GM10266 (cell line): ENCODE results near the gene MBTPS1.

Experiments used
- DNase-seq: peaks from one replicate; pipeline ENCODE4 v3.0.0; 2012; ENCODE audit errors: extremely low spot score
- TF ChIP-seq, protein P1 (sequence below): IDR thresholded peaks from 2 replicates; pipeline ENCODE4 v1.5.1; 2012; ENCODE audit warnings: mild to moderate bottlenecking, low read depth; ENCODE audit not compliant: control insufficient read depth, insufficient read depth; ENCODE audit errors: missing control alignments

Gene MBTPS1

DNA sequence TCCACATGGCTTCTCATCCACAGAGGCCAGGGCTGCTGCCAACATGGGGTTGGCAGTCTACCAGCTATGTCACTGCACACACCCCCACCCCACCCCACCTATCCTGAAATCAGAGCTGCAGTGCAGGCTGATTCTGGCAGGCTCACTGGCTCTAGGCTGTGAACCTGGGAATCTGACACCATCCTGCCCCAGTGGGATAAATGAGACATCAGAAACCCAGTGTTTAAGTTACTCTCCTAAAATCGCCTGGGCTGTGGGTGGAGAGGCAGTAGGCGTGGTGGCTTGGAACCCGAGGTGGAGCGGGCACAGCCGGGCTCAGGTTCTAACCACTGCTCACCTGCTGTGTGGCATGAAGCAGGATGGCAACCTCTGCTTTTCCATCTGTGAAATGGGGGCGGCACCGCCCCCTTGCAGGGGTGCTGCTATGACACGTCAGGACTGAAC lies 79.7 kb downstream of the MBTPS1 start:
- DNase-seq, result no peak
- TF ChIP-seq, protein P1, sequence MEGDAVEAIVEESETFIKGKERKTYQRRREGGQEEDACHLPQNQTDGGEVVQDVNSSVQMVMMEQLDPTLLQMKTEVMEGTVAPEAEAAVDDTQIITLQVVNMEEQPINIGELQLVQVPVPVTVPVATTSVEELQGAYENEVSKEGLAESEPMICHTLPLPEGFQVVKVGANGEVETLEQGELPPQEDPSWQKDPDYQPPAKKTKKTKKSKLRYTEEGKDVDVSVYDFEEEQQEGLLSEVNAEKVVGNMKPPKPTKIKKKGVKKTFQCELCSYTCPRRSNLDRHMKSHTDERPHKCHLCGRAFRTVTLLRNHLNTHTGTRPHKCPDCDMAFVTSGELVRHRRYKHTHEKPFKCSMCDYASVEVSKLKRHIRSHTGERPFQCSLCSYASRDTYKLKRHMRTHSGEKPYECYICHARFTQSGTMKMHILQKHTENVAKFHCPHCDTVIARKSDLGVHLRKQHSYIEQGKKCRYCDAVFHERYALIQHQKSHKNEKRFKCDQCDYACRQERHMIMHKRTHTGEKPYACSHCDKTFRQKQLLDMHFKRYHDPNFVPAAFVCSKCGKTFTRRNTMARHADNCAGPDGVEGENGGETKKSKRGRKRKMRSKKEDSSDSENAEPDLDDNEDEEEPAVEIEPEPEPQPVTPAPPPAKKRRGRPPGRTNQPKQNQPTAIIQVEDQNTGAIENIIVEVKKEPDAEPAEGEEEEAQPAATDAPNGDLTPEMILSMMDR, result no peak

DNA sequence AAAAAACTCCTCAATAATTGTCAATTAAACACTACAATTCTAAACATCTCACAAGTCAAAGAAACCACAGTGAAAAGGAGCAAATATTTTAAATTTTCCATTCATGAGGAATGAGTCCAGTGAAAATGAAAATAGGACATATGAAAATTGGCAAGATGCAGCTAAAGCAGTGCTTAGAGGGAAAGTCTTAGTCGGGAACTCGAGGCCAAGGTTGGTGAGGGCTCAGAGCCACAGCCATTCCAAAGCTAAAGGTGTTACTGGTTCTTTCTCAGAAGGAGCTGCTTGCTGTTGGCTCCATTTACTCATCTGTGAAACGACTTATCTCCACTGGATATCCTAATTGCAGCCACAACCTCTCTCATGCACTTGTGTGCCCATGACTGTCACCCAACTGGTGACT lies 80.6 kb downstream of the MBTPS1 start:
- TF ChIP-seq, protein P1, result no peak
- DNase-seq, result no peak

DNA sequence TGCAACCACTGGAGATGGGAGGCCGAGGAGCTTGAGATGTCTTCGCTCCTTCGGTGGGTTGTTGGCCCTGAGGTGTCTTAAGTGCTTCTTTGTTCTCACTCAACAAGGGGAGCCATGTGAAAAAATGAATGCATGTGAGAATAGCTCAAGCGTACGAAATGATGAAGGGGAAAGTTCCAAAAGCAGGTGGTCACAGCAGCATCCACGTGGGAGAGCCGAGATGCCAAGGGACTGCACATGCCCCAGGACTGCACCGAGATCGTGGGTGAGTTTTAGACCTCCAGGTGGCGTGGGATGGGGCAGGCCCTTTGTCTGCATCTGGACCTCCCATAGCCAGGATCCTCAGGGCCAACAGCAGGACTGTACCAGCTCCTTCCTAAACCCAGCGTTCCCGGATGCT lies 82.2 kb downstream of the MBTPS1 start:
- TF ChIP-seq, protein P1, result no peak
- no peak for DNase-seq

DNA sequence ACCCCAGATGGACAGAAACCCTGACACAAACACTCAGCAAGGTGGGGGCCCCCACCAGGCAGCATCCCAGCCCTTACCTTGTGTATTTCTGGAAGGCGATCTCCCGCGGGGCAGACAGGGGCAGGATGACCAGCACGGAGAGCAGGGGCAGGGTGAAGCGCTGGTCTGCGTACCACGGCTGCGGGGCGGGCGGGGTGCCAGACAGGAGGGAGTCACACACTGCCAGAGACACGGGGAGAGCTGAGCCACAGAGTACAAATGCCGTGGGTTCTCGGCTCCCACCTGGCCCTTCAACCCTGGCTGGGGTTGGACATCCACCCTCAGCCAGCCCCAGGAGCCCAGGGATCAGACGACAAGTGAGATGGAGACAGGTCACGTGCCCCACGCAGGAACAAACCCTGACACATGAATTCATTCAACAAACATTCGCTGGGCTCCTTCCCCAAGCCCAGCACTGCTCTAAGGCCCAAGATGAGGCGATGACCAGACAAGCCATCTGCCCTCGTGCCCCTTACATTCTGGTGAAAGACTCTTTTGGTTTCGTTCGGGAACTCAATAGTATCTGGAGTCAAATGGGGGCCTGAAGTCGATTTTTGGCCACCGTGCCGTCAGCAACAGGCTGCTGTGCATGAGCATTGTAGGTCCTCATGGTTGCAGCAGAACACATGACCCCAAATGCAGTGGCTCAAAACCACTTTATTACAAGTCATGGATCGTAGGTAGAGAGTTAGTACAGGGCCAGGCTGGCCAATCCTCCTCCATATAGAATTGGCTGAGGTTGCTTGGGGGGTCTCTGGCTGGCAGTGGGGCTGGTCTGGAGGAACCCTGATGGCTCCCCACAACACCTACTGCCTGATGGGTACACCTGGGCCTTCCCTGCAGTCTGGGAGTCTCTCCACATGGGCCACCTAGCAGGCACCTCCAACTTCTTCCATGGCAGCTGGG lies 83.2 kb downstream of the MBTPS1 start:
- DNase-seq, result no peak
- TF ChIP-seq, protein P1, result no peak

DNA sequence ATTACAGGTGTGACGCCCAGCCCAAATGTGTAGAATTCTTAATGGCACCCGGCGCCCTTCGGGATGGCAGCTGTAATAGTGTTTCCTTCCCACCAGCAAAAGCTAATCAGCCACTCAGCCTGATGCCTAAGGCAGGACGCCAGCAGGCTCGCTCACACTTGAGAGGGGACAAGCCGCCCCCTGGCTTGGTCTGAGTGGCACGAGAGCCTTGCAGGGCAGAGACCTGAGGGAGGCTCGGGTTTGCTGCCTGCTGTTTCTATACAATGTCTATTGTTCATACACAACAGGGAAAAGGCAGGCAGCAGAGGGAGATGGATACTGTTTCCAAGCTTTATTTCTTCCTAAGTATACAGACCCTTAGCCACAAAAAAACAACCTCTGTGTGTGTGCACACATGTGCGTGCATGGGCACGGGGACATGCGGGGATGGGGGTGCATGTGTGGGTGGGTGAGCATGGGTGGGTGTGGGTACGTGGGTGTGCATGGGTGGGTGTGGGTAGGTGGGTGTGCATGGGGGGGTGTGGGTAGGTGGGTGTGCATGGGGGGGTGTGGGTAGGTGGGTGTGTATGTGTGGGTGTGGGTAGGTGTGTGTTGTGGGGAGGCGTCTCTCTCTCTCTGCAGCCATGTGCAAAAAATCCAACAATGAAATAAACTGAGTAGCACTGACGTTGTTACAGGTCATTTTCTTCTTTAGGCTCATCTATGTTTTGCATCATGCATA lies 84.1 kb downstream of the MBTPS1 start:
- TF ChIP-seq, protein P1, result no peak
- DNase-seq, result no peak

DNA sequence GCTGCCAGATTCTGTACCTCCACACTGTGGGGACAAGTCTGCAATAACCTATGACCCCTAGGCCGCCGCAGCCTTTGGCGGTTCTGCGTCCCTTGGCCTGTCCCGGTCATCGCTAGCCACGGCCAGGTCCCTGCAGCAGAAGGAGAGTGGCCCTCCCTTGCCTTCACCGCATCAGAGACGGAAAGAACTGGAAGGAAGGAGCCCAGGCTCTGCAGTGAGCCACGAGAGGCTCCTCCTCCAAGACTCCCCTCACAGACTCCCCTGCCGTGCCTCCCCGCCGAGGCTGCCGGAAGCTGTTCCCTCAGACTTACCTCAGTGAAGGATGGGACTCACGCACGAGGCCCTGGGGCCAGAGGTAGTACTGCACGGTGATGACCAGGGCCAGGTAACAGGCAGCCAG lies 85.2 kb downstream of the MBTPS1 start:
- TF ChIP-seq, protein P1, result no peak

DNA sequence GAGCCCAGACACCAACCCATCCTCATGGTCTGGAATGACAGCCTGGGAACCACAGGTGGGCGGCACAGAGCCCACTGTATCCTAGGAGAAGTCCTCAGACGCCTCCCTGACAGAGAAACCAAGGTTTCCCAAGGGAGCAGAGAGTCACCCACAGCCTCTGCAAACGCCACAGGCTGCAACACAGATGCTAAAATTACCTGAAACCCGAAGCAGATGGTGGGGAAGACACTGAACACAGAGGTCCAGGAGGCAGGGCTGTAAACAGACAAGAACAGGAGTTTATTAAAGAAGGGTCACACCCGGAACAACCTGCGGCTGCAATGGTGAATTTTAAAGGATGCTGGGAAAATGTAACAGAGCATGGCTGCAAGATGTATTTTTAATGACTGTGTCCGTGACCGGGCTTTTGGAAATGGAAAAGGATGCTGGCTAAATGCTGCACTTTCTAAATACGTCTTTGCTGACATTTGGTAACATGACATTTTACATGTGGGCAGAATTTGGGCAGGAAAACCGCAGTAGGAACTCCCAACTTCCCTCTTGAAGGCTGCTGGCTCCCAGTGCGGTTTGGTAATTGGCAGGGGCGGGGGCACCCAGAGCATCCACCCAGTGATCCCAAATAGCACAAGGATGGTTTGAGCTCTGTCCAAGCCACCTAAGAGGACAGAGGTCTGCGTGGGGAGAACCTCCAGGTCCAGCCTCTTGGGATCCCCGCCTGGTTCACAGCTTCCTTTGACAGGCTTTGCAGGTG lies 87.3 kb downstream of the MBTPS1 start:
- TF ChIP-seq, protein P1, result no peak
- DNase-seq, result no peak

More for the DNA sequence above, 85.2 kb downstream of the MBTPS1 start:
- DNase-seq, result no peak
